22Rv1 (cell line): ENCODE measurements around the gene ASIC1.

Experiments used
- ZFX ChIP-seq: fragments of 450-650 bp; IDR thresholded peaks from 2 replicates; pipeline ENCODE4 v1.6.1; 2017; ENCODE audit warnings: antibody characterized with exemption, borderline replicate concordance
- TF ChIP-seq, protein P1 (sequence below): fragments of 450-650 bp; IDR thresholded peaks from 2 replicates; pipeline ENCODE4 v1.5.1; 2017; ENCODE audit warnings: mild to moderate bottlenecking

DNA sequence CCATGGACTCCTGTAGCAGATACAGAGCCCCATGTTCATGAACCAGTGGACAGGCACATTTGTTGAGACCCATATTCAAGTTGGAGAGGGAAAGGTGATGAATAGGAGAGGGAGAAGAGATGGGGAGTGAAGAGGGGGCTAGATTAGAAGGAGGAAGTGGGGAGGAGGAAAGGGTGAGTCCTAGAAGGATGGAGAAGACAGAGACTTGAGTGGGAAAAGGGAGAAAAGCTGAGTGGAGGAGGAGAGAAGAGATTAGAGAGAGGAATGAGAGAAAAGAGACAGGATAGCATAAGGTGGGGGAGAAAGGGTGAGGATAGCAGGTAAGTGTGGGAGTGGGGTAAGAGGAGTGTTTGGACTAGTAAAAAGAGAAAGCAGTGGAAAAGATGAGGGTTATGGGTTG lies 4.9 kb upstream of the ASIC1 start:
- TF ChIP-seq, protein P1, sequence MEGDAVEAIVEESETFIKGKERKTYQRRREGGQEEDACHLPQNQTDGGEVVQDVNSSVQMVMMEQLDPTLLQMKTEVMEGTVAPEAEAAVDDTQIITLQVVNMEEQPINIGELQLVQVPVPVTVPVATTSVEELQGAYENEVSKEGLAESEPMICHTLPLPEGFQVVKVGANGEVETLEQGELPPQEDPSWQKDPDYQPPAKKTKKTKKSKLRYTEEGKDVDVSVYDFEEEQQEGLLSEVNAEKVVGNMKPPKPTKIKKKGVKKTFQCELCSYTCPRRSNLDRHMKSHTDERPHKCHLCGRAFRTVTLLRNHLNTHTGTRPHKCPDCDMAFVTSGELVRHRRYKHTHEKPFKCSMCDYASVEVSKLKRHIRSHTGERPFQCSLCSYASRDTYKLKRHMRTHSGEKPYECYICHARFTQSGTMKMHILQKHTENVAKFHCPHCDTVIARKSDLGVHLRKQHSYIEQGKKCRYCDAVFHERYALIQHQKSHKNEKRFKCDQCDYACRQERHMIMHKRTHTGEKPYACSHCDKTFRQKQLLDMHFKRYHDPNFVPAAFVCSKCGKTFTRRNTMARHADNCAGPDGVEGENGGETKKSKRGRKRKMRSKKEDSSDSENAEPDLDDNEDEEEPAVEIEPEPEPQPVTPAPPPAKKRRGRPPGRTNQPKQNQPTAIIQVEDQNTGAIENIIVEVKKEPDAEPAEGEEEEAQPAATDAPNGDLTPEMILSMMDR, result no peak
- TF ChIP-seq ZFX, result no peak
